KBM-7 (cell line): Measurements from ENCODE around the gene SPOCK1.

Source experiments
- DNase-seq: peaks from one replicate; pipeline ENCODE4 v3.0.0-alpha.2; 2015
- in situ Hi-C: fragments of 300-500 bp; cut with MboI; formaldehyde crosslinking; loops from 2 replicates; pipeline ENCODE4 v1.14.3; 2020; ENCODE audit warnings: low sequenced_read_pairs, low pct_unique_long_range_greater_than_20kb, mixed read lengths

SPOCK1 gene

DNA sequence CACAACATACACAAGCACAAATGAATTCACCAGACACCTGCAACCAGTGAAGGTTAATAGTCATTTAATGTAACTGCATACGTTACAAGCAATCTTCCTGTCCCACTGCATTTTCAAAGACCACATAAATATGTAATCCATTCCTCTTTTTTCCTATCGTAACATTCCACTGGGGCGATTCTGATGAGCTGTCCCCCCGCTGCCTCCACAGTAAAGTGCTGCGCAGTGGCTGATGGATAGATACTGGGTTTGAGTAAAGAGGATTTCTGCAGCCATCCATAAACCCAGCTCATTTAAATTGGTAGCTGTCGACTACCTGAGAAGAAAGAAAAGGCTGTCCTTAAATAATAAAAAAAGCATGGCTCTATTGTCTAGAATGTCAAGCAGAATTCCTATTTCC is 181.1 kb downstream of the SPOCK1 start:
- in situ Hi-C loops = no loop called here

GRCh38 chr5:137316346-137316736 is 182.8 kb downstream of the SPOCK1 start:
- in situ Hi-C loops = no loop called here
- DNase-seq = no peak

More for the DNA sequence above, 181.1 kb downstream of the SPOCK1 start:
- no peak for DNase-seq

GRCh38 chr5:137315534-137316345 is 183.4 kb downstream of the SPOCK1 start:
- in situ Hi-C loops = no loop called here
- no peak for DNase-seq

DNA sequence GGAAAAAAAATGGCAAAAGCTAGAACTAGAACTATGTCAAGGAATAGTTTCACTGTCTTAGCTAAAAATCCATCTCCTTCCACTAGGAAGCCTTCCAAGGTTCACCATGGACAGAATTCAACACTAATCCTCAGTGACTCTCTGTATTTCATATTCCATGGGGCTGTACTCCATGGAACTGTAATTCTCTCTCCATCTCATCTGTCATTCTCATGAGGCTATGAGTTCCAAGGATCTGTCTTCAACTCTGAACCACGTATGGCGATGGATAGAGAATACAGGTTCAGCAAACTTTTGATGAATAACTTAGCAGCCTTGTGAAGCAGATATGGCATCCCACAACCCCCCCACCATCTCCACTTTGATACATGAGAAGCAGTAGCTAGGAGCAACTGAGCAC is 184.0 kb downstream of the SPOCK1 start:
- in situ Hi-C loops = no loop called here
- DNase-seq = no peak

DNA sequence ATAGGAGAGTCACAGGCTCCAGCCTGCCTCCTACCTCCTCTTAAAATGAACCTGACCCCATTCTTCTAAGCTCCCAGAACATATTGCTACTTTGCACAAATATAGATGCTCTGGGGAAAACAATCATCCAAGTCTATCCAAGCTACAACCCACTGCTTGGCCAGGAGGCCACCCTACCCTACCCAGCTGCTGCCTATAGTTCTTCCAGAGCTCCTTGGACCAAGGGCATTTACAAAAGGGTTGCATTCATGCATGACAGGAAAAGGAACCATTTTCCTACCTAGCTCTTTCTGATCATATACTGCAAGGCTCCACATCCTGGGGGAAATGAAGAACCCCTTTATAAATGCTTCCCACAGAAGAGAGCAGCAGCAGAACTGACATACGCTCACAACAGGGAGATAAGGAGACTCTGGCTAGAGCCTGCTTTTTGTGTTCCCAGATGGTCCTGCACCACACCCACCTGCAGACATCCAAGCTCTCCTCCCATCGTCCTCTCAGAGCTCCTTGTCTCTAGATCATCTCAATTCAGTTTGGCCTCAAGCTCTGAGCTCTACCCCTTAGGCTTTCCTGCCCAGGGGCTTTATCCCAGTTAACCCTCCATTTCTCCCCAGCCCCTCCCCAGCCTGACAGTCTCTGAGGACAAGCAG is 185.5 kb downstream of the SPOCK1 start:
- no peak for DNase-seq
- in situ Hi-C loops = no loop called here

- in situ Hi-C loops = no loop called here
- DNase-seq = no peak
Measured at GRCh38 chr5:137312011-137312410, 187.1 kb downstream of the SPOCK1 start.

DNA sequence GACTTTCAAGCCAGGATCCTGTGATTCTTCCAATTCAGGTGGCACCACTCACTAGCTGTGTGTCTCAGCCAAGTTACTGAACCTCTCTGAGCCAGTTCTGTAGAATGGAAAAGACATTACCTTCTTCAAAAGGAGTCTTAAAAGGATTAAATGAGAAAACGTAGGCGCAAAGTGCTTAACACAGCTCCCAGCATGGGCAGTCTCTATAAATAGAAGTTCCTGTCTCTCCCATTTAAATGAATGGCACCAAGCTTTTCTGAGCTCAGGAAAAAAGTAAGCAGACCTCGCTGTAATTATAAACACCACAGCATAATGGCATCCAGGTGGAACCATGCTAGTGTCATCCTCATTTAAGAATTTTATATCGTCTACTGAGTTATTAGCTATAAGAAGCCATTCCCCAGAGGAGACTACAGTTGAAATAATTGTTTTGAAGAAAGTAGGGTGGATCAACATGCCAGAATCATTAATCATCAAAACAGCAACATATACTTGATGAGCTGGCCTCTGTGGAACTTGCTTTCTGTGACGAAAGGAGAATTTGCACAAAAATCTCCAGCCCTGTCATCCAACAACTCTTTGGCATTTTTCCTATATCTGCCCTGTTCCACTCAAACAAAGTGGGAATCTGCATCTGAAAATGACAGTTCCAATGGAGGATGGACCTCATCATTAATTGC is 188.9 kb downstream of the SPOCK1 start:
- in situ Hi-C loops = no loop called here
- no peak for DNase-seq

GRCh38 chr5:137309290-137309689 is 189.8 kb downstream of the SPOCK1 start:
- no peak for DNase-seq
- in situ Hi-C loops = no loop called here

DNA sequence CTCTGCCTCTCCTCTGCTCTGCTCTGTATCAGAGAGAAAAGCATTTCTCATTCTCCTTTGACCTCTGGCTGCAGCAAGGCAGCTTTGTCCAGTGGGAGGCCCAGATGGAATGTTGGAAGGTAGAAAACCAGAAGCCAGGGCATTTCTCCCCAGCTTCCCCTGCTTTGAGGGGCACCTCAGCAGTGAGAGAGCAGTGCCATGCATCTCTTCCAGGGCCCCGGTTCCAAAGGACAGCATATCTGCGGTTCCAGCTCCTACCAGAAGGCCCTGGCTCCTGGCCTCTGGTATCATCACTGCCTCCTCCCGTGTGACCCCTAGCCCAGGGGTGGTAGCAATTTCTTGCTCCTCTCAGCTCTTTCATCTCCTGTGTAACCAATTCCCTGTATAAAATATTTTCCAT is 190.8 kb downstream of the SPOCK1 start:
- DNase-seq = no peak
- in situ Hi-C loops = no loop called here

DNA sequence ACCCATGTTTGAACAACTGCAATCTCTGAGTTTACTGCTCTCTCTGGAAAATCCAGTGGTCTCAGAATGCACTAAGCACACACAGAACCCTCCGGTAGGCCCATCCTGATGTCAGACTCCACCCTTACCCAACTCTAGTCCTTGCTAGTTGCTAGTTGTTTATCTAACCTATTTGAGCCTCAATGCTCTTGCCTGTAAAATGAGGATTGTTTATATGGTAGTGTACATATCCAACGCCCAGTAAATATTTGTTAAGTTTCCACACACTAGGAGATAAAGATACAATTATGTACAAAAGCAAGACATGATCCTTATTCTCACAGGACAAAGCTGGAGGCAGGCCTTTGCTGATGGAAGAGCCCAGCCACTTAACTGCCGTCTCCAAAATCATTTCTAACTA is 192.2 kb downstream of the SPOCK1 start:
- no peak for DNase-seq
- in situ Hi-C loops = no loop called here

- no peak for DNase-seq
- in situ Hi-C loops = no loop called here
Measured at GRCh38 chr5:137305971-137306602, 193.0 kb downstream of the SPOCK1 start.

GRCh38 chr5:137304226-137304874 is 194.8 kb downstream of the SPOCK1 start:
- no peak for DNase-seq
- in situ Hi-C loops = no loop called here

GRCh38 chr5:137303509-137303908 is 195.6 kb downstream of the SPOCK1 start:
- DNase-seq = no peak
- in situ Hi-C loops = no loop called here

DNA sequence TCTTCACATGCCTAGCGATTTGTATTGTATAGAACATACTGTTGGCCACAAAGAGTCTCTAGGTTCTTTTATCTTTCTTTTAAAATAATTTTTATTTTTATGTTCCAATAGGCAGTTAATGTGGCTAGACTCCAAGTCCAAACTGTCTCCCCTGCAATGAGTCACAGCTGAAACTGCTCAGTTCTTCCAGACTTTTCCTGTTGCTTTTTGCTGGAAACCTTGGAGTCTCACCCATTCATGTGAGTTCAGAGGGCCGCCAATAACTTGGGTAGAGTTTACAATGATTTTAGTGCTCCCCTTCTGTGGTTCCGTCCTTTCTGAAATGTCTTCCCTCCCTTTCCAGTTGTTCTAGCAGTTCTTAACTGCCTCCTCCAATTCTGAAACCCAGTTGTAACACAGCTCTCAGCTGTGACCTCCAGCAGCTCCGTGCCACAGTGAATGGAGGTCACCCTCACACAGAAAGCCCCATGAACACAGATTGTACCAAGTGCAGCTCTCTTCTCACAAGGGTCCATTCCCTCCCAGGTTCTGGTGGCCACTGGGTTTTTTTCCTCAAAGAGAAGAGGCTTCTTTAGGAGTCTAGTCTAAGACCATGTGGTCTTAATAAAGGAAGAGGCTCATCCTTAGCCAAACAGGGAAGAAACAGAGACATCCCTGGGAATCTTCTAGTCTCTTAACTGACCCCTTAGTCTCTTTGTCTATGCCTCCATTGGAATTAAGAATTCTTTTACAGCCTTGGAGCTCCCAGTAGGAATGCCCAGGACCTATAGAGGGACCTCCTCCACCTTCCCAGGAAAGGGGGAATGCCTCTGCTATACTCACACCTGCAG is 198.5 kb downstream of the SPOCK1 start:
- in situ Hi-C loops = no loop called here
- DNase-seq = no peak

DNA sequence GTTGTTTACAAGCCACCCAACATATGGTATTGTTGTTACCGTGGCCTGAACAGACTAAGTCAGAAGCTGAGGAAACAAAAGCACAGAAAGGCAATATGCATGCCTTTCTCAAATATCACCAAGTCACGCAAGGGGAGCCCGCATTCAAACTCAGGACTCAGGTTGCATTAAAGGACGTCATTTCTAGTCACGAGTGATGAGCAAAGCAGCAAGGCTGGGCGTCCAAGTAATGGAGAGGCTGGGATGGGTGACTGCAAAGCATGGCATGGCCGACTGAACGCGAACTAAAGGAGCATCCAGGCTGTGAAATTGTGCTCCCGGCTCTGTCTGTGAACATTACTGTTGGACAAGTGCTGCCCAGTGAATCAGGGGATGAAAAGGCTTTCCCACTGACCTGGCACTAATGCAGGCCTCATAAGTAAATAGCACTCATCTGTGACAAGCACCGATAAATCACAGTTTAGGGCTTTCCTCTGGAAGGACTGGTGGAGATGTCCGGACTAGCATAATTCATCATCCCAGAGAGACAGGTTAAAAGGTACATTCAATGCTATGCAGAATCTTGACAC is 202.8 kb downstream of the SPOCK1 start:
- in situ Hi-C loops = no loop called here
- DNase-seq = no peak

DNA sequence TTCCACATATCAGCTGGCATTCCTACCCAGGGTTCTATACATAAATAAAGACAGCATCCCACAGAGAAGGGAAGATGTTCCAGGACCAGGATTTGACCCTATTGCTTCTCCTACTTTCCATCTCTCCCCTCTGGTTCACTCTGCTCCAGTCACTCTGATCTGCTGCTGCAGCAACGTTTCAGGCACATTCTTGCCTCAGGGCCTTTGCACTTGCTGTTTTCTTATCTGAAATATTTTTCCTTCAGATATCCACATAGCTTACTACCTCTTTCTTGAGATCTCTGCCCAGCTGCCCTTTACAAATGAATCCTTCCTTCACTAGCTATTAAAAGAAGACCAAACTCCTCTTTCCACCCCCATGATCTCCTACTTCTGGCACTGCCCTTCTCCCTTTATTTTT is 204.5 kb downstream of the SPOCK1 start:
- in situ Hi-C loops = no loop called here
- DNase-seq = no peak

GRCh38 chr5:137292461-137293027 is 206.6 kb downstream of the SPOCK1 start:
- in situ Hi-C loops = no loop called here
- no peak for DNase-seq

DNA sequence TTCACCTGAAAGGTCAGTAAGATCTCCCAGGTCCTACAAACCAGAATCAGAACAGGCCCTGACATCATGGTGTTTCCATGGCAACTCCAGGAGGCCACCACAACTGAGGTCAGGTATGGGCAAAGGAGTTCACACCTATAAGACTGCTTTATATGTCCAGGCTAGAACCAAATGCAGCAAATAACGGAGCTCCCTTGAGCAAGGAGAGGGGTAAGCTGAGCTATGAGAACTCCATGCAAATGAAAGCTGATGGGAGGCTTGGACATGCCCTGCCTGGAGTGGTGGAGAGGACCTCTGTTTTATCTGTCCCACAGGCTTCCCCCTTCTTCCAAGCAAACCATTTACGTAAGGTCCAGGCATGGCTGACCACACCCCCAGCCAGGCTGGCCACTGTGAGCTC is 207.7 kb downstream of the SPOCK1 start:
- no peak for DNase-seq
- in situ Hi-C loops = no loop called here
